Effector CD8-positive, alpha-beta T cell (primary cell): ENCODE data around the gene STK32B.

Experiments used
- DNase-seq: peaks from one replicate; lab custom pipeline; 2025; lab: John Stamatoyannopoulos, UW

The STK32B gene

GRCh38 chr4:5067908-5068307 is 16.6 kb downstream of the STK32B start:
- DNase-seq: no peak

DNA sequence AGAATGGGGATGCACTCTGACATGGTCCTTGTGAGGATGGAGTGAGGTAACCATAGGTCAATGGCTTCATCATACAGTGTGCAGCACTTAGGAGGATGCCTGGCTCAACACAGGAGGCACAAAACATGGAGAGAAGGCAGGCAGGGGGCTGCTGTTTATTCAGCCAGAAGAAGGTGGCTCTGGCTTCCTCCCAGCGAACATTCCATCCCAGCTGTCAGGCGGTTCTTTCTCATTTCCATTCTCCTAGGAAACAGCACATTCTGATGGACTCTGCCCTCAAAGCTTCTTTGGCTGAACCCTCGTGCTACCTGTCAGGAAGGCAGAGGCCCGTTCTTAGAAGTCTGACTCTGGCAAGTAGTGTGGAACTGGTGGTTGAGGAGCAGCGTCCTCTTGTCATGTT is 18.6 kb downstream of the STK32B start:
- no peak for DNase-seq

DNA sequence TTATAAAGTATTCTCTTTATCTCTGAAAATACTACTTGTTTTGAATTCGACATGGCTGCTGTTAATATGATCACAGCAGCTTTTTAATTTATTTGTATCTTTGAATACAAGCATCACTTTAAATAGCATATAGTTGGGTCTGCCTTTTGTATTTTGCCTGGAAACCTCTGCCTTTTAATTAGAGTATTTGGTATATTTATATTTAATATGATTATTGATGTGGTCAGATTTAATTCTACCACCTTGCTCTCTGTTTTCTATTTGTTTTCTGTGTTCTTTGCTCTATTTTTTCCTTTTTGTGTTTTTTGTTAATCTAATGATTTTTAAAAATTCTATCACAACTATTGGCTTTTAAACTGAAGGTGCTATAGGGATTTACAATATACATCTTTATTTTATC is 21.7 kb downstream of the STK32B start:
- no peak for DNase-seq

- no peak for DNase-seq
These were observed 26.7 kb downstream of the STK32B start for GRCh38 chr4:5078009-5078408.

DNA sequence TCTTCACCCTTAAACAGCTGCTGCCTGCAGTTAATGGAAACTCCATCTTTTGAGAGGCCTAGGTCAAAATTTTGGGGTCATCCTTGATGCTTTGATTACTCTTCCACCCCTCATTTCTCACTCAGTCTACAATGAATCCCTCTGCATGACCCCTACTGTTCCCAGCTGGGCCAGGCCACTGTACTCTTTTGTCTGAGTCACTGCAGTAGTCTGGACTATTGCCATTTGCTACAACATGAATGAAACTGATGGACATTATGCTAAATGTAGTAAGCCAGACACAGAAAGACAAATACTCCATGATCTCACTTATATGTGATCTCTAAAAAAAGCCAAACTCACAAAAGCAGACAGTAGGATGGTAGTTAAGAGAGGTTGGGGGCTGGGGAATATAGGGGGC is 28.3 kb downstream of the STK32B start:
- DNase-seq: no peak

DNA sequence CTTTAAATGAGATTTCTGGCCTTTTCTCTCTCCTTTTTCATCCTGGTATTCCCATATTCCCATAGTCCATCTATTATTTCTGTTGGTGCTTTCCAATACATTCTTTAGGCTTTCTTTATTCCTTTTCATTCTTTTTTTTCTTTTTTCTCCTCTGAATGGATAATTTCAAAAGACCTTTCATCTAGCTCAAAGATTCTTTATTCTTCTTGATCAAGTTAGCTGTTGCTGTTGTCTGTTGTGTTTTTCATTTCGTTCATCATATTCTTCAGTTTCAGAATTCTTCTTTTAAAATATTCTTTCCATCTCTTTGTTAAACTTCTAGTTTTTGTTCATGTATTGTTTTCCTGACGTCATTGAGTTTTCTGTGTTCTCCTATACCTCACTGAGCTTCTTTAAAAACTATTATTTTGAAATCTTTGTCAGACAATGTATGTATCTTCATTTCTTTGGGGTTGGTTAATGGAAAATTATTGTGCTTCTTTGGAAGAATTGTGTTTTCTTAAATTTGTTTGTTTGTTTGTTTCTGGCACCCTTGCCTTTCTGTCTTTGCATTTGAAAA is 30.2 kb downstream of the STK32B start:
- DNase-seq: no peak

DNA sequence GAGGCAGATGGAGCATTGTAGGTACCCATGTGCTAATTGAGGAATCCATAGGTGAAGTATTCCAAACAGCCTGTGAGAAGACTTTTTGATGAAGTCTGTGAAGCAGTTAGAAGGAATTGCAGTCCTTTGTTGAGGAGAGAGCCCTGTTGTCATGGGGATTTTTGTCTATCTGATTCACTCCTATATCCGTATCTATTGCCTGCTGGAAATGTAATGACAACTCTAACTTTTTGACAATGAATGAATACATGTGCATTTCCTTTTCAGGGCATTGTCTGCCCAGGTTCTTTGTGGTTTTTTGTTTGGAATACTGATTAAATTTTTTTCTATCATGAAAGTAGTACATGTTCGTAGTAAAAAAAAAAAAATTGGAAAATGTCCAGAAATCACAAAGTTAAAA is 31.1 kb downstream of the STK32B start:
- DNase-seq: no peak

DNA sequence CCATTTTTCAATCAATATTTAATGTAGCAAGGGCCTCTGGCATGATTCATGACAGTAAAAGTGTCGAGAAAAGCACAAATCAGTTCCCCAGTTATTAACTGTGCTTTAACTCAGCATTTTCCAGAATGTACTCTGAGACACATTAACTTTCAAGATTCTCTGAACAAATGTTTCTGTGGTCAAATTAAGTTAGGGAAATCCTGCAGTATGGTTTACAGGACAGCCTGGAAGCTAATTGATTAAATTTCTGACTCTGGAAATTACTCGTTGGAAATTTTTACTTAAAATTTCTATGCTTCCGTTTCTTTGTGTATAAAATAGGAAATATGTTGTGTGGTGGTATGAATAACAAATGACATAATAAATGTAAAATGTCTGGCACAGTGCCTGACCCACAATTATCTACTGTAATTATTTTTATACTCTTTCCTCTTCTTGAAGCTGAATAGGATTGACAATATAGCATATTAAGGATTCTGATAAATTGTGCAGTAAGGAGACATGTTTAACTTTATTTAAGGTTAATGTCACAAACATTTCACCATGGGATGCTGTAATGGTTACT is 33.7 kb downstream of the STK32B start:
- no peak for DNase-seq

DNA sequence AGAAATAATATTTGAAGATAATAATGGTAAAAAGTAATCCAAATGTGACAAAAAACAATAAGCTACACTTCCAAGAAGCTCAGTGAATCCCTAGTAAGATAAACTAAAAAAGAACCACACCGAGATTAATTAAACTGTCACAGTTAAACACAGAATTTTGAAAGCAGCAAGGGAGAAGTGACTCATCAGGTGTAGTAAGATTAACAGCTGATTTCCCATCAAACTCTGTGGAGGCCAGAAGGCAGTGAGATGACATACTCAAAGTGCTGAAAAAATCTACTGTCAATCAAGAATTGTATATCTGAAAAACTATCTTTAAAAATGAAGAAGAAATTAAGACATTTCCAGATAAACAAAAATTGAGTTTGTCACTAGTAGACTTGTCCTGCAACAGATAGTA is 35.3 kb downstream of the STK32B start:
- DNase-seq: no peak

GRCh38 chr4:5096261-5096660 is 45.0 kb downstream of the STK32B start:
- DNase-seq: no peak

- no peak for DNase-seq
These were observed 46.9 kb downstream of the STK32B start for GRCh38 chr4:5098176-5098575.

- DNase-seq: no peak
These were observed 49.1 kb downstream of the STK32B start for GRCh38 chr4:5100336-5100735.

- DNase-seq: no peak
These were observed 49.7 kb downstream of the STK32B start for GRCh38 chr4:5100986-5101385.

DNA sequence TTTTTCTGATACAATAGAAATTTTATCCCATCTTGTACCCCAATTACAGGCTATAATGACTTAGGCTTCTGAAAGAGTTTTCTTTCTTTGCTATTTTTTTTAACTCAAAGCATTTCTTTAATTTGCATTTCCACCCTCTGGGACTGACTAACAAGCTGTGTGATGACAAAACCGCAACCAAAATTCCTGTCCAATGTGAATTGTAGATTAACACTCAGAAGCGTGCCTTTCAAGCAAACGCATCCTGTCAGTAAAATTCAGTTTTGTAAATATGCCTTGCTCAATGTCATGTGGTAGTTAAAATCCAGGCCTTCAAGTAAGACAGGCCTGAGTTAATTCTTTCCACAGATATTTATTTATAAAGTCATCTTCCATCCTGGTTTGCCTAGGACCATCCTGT is 50.3 kb downstream of the STK32B start:
- DNase-seq: no peak

GRCh38 chr4:5110901-5111300 is 59.6 kb downstream of the STK32B start:
- DNase-seq: no peak

- DNase-seq: no peak
These were observed 61.2 kb downstream of the STK32B start for GRCh38 chr4:5112333-5113095.

GRCh38 chr4:5114950-5115349 is 63.7 kb downstream of the STK32B start:
- DNase-seq: no peak

DNA sequence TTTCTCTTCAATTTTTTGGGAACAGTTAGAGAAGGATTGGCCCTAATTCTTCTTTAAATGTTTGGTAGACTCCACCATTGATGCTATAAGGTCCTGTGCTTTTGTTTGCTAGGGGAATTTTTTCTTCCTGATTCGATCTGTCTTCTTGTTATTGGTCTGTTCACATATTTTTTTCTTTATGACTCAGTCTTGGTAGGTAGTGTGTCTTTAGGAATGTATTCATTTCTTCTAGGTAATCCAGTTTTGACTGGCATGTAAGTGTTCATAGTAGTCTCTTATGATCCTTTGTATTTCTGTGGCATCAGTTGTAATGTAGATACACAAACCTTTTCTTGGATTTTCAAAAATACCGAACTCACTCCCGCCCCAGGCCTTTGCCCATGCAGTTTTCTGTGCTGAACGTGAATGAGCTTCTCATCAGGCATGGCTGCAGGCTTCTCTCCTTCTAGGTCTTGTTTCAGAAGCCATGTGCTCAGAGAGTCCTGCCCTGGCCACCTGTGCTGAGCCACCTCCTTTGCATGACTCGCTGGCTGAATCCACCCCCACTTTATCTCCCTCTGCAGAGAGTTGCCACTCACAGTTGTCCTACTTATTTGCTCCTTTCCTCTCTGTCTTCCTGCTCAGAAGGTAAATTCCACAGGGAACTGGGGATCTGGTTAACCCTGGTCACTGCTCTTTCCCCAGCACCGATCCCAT is 67.0 kb downstream of the STK32B start:
- no peak for DNase-seq

DNA sequence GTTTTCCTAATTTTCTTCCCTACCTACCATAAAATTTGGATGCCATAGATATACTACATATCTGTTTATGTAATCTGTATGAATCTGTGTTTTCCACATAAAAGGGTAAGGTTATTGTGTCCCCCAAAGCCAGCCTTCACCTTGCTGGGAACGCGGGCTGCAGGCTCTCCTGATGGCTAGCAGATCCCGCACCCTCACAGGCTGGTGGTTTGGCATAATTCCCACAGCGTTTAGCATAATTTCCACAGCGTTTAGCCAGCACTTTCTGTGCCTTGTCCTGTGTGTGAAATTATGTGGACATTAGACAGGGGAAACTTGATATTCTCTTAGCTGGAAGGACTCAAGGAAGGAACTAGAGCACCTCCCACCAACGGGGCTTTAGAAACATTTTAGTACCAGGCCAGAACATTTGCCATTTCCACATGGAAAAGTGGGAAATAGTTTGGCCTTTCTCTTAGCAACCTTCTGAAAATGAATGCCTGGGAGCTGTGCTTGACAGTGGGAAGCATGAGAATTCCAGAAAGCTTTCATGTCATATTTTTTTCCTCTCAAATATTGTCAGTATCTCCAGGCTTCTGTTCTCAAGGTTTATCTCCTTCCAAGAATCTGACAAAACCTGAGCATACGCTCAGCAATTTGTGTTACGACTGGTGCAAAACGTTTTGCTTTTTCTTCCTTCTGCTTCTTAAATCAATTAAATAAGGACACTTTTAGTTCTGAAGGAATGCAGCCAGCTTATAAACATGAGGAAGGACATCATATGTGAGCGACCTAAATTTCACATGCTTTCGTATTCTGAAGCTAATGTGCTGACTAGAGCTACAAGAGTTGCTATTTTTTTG is 67.9 kb downstream of the STK32B start:
- no peak for DNase-seq

GRCh38 chr4:5120067-5120466 is 68.8 kb downstream of the STK32B start:
- no peak for DNase-seq

- DNase-seq: no peak
These were observed 69.2 kb downstream of the STK32B start for GRCh38 chr4:5120468-5120867.

GRCh38 chr4:5122114-5122513 is 70.8 kb downstream of the STK32B start:
- DNase-seq: no peak
